Activated CD4-positive, alpha-beta memory T cell treated with anti-CD3 and anti-CD28 coated beads for 36 hours (primary cell): ENCODE measurements around the gene CD93. TPM values are rescaled to one million over a fixed set of nuclear protein-coding genes. Genes with fewer than 3 reads are reported as not detected.

Experiments
- CTCF ChIA-PET: fragments of 350-600 bp; sonication (Branson Sonifier 250); formaldehyde crosslinking; loops from one replicate; lab custom pipeline; 2021; ENCODE audit warnings: antibody characterized with exemption, inconsistent platforms; lab: Charles Lee
- POLR2A ChIA-PET: fragments of 350-600 bp; sonication (Branson Sonifier 250); formaldehyde crosslinking; loops from one replicate; lab custom pipeline; 2021; ENCODE audit warnings: antibody characterized with exemption; lab: Charles Lee
- DNase-seq: peaks from one replicate; pipeline ENCODE4 v3.0.0-alpha.2; 2020
- H3K27ac Mint-ChIP-seq: one replicate; pipeline ENCODE4 v1.8.0; 2021; ENCODE audit warnings: mixed read lengths
- H3K27me3 Mint-ChIP-seq: one replicate; pipeline ENCODE4 v1.8.0; 2021; ENCODE audit warnings: mixed read lengths
- H3K36me3 Mint-ChIP-seq: one replicate; pipeline ENCODE4 v1.8.0; 2021; ENCODE audit warnings: mixed read lengths
- H3K4me1 Mint-ChIP-seq: one replicate; pipeline ENCODE4 v1.8.0; 2021; ENCODE audit warnings: low read depth, mixed read lengths
- H3K4me3 Mint-ChIP-seq: one replicate; pipeline ENCODE4 v1.8.0; 2021; ENCODE audit warnings: mild to moderate bottlenecking, mixed read lengths
- H3K9me3 Mint-ChIP-seq: one replicate; pipeline ENCODE4 v1.8.0; 2021; ENCODE audit warnings: mixed read lengths
- intact Hi-C: fragments of 100-400 bp; cut with micrococcal nuclease; formaldehyde crosslinking; loops from one replicate; pipeline ENCODE4 v1.15.1; 2023
- total RNA-seq, 2 experiments: library from RNA; stranded (reverse); gene quantifications; one replicate each; pipeline ENCODE4 v1.2.3, GENCODE V29; 2021

CD93 gene
- total RNA-seq, 2 experiments from 2014 or later = 1.8 to 1.9 TPM

GRCh38 chr20:23032750-23033078 is 53.4 kb downstream of the CD93 start:
- Mint-ChIP-seq H3K27ac (no peak overlapping the region), H3K9me3 (no peaks in the 10 kb centered on the region), H3K36me3 (no peaks in the 10 kb centered on the region), H3K4me3 (no peak overlapping the region), H3K4me1 (no peaks in the 10 kb centered on the region), H3K27me3 (peaks cover 12% of the 10 kb centered on the region)
- CTCF ChIA-PET = no interaction called here
- intact Hi-C loops = no loop called here
- POLR2A ChIA-PET = no interaction called here
- DNase-seq = no peak

DNA sequence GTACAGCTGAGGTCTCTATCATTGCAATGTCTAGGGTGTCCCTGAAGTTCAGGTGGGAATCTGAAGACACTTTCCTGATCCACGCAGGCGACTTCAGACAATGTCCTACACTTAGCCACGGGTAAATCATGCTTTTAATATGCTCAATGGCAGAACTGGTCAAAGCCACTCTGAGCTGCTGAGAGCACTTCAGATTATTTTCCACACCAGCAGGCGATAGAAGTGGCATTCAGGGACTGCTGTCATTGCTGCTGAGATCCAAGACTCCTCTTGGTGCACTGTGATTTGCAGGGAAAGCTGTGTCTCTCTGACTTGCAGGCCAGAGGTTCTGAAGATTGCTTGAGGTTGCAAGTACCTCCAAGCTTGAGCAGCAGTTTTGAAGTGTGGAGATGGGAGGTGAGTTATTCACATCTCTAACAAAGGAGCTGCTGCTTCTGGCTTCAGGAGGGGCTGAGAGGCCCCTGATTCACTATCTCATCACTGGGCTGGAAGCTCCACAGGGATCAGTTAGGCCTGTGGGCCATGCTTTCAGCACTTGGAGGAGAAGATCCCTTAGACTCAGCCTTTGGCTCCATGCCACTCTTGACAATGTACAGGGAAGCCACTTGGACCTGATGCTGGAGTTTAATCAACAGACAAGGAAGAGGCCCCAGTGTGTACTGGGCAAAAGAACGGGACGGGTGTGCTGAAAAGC is 53.9 kb downstream of the CD93 start:
- no peak for DNase-seq
- Mint-ChIP-seq H3K36me3 (no peaks in the 10 kb centered on the region), H3K9me3 (no peaks in the 10 kb centered on the region), H3K4me3 (no peak overlapping the region), H3K27me3 (peaks cover 12% of the 10 kb centered on the region), H3K27ac (no peak overlapping the region), H3K4me1 (no peaks in the 10 kb centered on the region)
- intact Hi-C loops = no loop called here
- CTCF ChIA-PET = no interaction called here
- POLR2A ChIA-PET = no interaction called here

DNA sequence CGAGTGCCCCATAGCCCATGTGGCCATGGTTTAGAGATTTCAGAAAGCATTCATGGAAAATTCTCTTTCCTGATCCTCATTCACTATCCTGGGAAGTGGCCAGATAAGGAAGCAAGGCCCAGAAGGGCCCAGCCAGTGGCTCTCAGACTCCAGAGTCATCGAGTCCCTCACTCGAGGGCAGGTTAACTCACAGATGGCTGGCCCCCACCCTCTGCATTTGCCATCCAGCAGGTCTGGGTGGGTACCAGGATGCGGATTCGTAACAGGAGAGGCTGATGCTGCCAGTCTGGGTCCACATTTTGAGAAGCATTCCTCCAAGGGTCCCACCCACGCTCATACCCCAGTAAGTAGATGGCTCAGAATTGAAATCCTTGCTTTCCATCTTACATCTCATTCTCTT is 54.8 kb downstream of the CD93 start:
- intact Hi-C loops = no loop called here

More for the DNA sequence above, 54.8 kb downstream of the CD93 start:
- Mint-ChIP-seq H3K4me1 (no peaks in the 10 kb centered on the region), H3K36me3 (no peaks in the 10 kb centered on the region), H3K4me3 (no peak overlapping the region), H3K27me3 (peaks cover 10% of the 10 kb centered on the region), H3K27ac (no peak overlapping the region), H3K9me3 (no peaks in the 10 kb centered on the region)
- no peak for DNase-seq
- POLR2A ChIA-PET = no interaction called here
- CTCF ChIA-PET = no interaction called here

Other genes with a start within 250 kb of the CD93 start
- not detected for gene SSTR4, start 51.0 kb downstream of the CD93 start, total RNA-seq
- not detected for gene THBD, start 36.7 kb downstream of the CD93 start, total RNA-seq